Endothelial cell (in vitro differentiated cells): ENCODE data around the gene TJP3. TPM values are rescaled to one million over a fixed set of nuclear protein-coding genes. Genes with fewer than 3 reads are reported as not detected.

Source experiments
- DNase-seq: peaks from one replicate; pipeline ENCODE4 v3.0.0; 2021; ENCODE audit warnings: low spot score
- H3K27ac Mint-ChIP-seq: one replicate; pipeline ENCODE4 v1.8.0; 2021; ENCODE audit warnings: mixed read lengths, inconsistent platforms; ENCODE audit not compliant: unreplicated experiment
- H3K27me3 Mint-ChIP-seq: one replicate; pipeline ENCODE4 v1.8.0; 2021; ENCODE audit warnings: mild to moderate bottlenecking, moderate library complexity, mixed read lengths, inconsistent platforms; ENCODE audit not compliant: unreplicated experiment
- H3K36me3 Mint-ChIP-seq: one replicate; pipeline ENCODE4 v1.8.0; 2021; ENCODE audit warnings: mild to moderate bottlenecking, low read depth, mixed read lengths, inconsistent platforms; ENCODE audit not compliant: unreplicated experiment
- H3K4me1 Mint-ChIP-seq: one replicate; pipeline ENCODE4 v1.8.0; 2021; ENCODE audit warnings: mild to moderate bottlenecking, mixed read lengths, inconsistent platforms; ENCODE audit not compliant: unreplicated experiment
- H3K4me3 Mint-ChIP-seq: one replicate; pipeline ENCODE4 v1.8.0; 2021; ENCODE audit warnings: mild to moderate bottlenecking, mixed read lengths, inconsistent platforms; ENCODE audit not compliant: unreplicated experiment
- H3K9me3 Mint-ChIP-seq: one replicate; pipeline ENCODE4 v1.8.0; 2021; ENCODE audit warnings: mixed read lengths, inconsistent platforms; ENCODE audit not compliant: unreplicated experiment
- total RNA-seq: library from RNA; stranded (reverse); fragmentation: NEBNext Ultra II Directional; extraction: Animal tissue kit (Norgen Biotek cat#: 25700); gene quantifications from one replicate; pipeline ENCODE4 v1.2.1, GENCODE V29; 2021; ENCODE audit not compliant: unreplicated experiment
- TF ChIP-seq, protein P1 (sequence below): fragments of 200-600 bp; sonication (generic); IDR thresholded peaks from one replicate; pipeline ENCODE4 v1.5.0; 2021; ENCODE audit warnings: antibody characterized with exemption; ENCODE audit not compliant: unreplicated experiment

The TJP3 gene
- total RNA-seq, 1 donor from 2014 or later, result 3.1 TPM

DNA sequence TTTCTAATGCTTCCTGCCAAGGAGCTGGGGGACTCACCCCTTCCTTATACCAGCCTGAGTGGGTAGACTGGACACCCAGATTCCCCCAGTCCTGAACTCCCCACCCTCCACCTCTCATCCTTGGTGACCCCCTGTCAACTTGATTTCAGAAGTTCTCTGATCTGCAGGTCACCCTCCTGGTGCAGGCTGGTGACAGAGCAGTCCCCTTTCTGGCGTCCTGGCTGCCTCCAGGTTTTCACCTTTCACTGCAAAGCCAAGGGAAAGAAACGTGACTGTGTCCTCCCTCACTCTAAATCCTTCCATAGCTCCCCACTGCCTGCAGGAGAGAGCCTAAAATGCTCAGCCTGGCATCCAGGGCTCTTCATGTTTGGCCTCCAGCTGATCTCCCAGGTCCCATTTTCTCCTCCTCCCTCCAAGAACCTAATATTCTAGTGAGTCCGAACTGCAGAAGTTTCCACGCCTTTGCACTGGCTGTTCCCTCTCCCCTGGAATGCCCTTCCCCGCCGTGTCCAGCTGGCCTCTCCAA lies 82.1 kb downstream of the TJP3 start:
- H3K9me3 Mint-ChIP-seq, result no peaks in the 10 kb centered on the region
- H3K4me1 Mint-ChIP-seq, result no peaks in the 10 kb centered on the region
- H3K27me3 Mint-ChIP-seq, result peaks cover 6% of the 10 kb centered on the region
- TF ChIP-seq, protein P1, sequence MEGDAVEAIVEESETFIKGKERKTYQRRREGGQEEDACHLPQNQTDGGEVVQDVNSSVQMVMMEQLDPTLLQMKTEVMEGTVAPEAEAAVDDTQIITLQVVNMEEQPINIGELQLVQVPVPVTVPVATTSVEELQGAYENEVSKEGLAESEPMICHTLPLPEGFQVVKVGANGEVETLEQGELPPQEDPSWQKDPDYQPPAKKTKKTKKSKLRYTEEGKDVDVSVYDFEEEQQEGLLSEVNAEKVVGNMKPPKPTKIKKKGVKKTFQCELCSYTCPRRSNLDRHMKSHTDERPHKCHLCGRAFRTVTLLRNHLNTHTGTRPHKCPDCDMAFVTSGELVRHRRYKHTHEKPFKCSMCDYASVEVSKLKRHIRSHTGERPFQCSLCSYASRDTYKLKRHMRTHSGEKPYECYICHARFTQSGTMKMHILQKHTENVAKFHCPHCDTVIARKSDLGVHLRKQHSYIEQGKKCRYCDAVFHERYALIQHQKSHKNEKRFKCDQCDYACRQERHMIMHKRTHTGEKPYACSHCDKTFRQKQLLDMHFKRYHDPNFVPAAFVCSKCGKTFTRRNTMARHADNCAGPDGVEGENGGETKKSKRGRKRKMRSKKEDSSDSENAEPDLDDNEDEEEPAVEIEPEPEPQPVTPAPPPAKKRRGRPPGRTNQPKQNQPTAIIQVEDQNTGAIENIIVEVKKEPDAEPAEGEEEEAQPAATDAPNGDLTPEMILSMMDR, result no peak
- no peaks in the 10 kb centered on the region for H3K36me3 Mint-ChIP-seq
- H3K27ac Mint-ChIP-seq, result no peak overlapping the region
- no peak for DNase-seq
- H3K4me3 Mint-ChIP-seq, result no peak overlapping the region

DNA sequence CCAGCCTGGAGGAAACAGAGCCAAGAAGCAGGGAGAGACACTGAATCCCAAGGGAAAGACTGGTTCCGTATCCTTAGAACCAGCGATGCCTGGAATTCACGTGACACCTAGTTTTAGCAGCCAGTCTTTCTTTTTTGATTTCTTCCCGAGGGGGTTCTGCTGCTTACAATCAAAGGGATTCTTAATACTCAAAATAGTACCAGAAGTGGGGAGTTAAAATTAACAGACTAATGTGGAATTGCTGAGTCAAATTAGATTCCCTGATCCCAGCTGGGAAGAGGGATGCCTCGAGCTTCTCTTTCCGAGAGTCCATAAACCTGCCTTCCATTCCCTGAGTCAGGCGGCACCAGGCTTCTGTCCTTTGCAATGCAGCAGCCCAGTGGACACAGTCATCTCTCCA lies 82.8 kb downstream of the TJP3 start:
- Mint-ChIP-seq H3K27ac (no peak overlapping the region), H3K4me1 (no peaks in the 10 kb centered on the region), H3K36me3 (no peaks in the 10 kb centered on the region), H3K27me3 (peaks cover 6% of the 10 kb centered on the region), H3K4me3 (no peak overlapping the region), H3K9me3 (no peaks in the 10 kb centered on the region)
- TF ChIP-seq, protein P1, result no peak
- DNase-seq, result no peak

GRCh38 chr19:3792114-3792513 lies 83.9 kb downstream of the TJP3 start:
- TF ChIP-seq, protein P1, result no peak
- no peak overlapping the region for H3K27ac Mint-ChIP-seq
- no peak for DNase-seq
- H3K36me3 Mint-ChIP-seq, result peaks cover 5% of the 10 kb centered on the region
- H3K4me1 Mint-ChIP-seq, result no peaks in the 10 kb centered on the region
- H3K27me3 Mint-ChIP-seq, result peaks cover 6% of the 10 kb centered on the region
- H3K4me3 Mint-ChIP-seq, result no peak overlapping the region
- H3K9me3 Mint-ChIP-seq, result peaks cover 6% of the 10 kb centered on the region

DNA sequence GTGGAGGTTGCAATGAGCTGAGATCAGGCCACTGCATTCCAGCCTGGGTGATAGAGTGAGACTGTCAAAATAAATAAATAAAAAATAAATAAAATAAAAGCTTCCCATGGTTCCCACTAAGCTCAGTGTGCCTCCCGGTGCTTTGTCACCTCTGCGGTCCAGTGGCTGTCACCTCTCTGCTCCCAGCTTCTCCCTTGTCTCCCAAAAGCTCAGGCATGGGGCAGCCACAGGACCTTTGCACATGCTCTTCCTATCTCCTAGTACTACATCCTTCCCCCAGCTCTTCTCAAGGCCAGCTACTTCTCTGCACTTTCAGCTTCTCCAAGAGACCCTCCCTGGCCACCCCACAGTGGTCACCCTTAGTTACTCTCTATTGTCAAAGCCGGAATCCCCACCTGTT lies 85.6 kb downstream of the TJP3 start:
- H3K27me3 Mint-ChIP-seq, result peaks cover 6% of the 10 kb centered on the region
- TF ChIP-seq, protein P1, result no peak
- no peak overlapping the region for H3K4me3 Mint-ChIP-seq
- H3K9me3 Mint-ChIP-seq, result peaks cover 6% of the 10 kb centered on the region
- no peak overlapping the region for H3K27ac Mint-ChIP-seq
- H3K36me3 Mint-ChIP-seq, result peaks cover 5% of the 10 kb centered on the region
- H3K4me1 Mint-ChIP-seq, result no peaks in the 10 kb centered on the region
- DNase-seq, result no peak

DNA sequence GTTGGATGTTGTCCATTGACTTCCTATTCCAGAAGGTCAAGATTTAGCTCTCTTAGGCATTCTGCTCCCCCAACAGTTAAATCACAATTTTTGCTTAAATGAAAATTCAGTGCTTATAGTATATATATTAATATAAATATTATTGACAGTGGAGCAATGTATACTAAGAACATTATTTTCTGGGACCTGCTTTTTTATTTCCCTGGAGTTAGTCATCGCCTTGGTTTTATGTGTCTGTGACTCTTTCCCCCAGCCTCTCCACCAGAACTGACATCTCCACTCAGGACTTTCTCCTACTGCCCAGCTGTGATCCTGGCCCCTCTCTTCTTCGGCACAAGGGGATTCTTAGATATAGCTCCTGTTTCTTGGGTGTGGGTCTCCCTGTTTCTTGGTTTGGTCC lies 88.2 kb downstream of the TJP3 start:
- no peak for DNase-seq
- Mint-ChIP-seq H3K4me1 (no peaks in the 10 kb centered on the region), H3K27me3 (no peaks in the 10 kb centered on the region), H3K4me3 (no peak overlapping the region), H3K36me3 (peaks cover 5% of the 10 kb centered on the region), H3K27ac (no peak overlapping the region), H3K9me3 (peaks cover 6% of the 10 kb centered on the region)
- TF ChIP-seq, protein P1, result no peak
